HL-60 (cell line): ENCODE measurements around the gene TAF4.
"Not testable (repeated sequence)": the region's sequence is repeated elsewhere in the genome, so short reads cannot be mapped to it uniquely, and the experiment has no call there.

Source experiments
- DNase-seq, 2 experiments: peaks; one replicate each; pipeline ENCODE4 v3.0.0-alpha.2; 2010 to 2020; ENCODE audit warnings: low read depth in 1 of 2, low spot score in 1 of 2
- H3K27ac ChIP-seq: fragments of 250-450 bp; sonication (Bioruptor Pico); replicated peaks from 2 replicates; pipeline ENCODE4 v1.5.1; 2020; ENCODE audit warnings: mild to moderate bottlenecking, moderate library complexity
- H3K27me3 ChIP-seq: fragments of 250-450 bp; sonication (Bioruptor Pico); 2 replicates; pipeline ENCODE4 v1.5.1; 2021; ENCODE audit warnings: mild to moderate bottlenecking, moderate library complexity; ENCODE audit not compliant: insufficient read depth, poor library complexity, severe bottlenecking
- H3K4me3 ChIP-seq: replicated peaks from 2 replicates; pipeline ENCODE4 v1.5.1; 2011; ENCODE audit warnings: mild to moderate bottlenecking, control low read depth, low read length; ENCODE audit not compliant: insufficient read depth
- CTCF ChIP-seq: IDR thresholded peaks from one replicate; pipeline ENCODE4 v1.5.1; 2011; ENCODE audit warnings: low read length, control low read depth, inconsistent platforms; ENCODE audit not compliant: insufficient read depth
- GABPA ChIP-seq: IDR thresholded peaks from 2 replicates; pipeline ENCODE4 v1.6.1; 2012; ENCODE audit warnings: low read depth
- POLR2AphosphoS5 ChIP-seq: IDR thresholded peaks from 2 replicates; pipeline ENCODE4 v1.6.1; 2012; ENCODE audit warnings: low read depth
- REST ChIP-seq: IDR thresholded peaks from 2 replicates; pipeline ENCODE4 v1.6.1; 2012; ENCODE audit warnings: low read depth; ENCODE audit not compliant: insufficient replicate concordance
- SPI1 ChIP-seq: IDR thresholded peaks from 2 replicates; pipeline ENCODE4 v1.6.1; 2012; ENCODE audit warnings: low read depth, mild to moderate bottlenecking, borderline replicate concordance

Gene TAF4

DNA sequence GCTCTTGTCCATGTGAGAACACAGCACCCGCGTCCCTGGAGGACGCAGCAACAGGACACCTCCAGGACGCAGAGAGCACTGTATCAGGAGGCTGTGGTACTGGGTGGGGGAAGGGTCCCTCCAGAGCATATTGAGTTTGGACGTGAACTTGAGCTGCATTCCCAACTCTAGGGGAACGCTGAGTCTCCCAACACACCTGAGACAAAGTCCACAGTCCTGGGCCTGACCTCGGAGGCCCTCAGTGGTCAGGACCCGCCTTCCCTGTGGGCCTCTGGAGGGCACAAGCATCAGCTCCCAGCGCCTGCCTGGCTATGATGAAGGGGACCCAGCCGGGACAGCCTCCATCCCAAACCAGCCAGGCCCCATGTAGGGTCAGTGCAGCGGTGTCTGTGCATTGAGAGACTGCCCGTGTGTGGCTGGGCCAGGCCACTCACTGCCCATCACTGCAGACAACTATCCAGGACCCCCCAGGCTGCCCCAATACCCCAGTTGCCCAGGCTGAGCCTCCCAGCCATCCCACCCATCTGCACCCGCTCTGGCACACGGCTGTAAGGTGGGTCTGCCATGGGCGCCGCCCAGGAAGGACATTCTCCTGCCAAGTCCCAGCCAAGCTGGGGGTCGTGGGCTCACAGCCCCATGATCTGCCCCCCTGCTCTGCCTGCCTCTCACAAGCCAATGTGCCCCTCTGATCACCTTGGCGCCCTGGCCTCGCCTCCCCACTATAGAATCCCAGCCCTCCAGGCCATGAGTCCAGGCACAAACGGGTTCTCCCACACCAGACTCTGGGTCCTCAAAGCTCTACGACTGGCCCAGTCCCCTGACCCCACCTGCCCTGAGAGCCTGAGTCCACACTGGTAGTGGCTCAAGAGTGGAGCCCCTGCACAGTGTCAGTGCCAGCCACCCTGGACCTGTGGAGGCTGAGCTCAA is 115.7 kb downstream of the TAF4 start:
- TF ChIP-seq POLR2AphosphoS5 = no peak
- TF ChIP-seq GABPA = no peak
- no peak for TF ChIP-seq CTCF
- TF ChIP-seq REST = no peak
- TF ChIP-seq SPI1 = no peak
- no peak for DNase-seq
- no peaks in the 10 kb centered on the region for H3K27me3 ChIP-seq
- no peak overlapping the region for H3K4me3 ChIP-seq
- H3K27ac ChIP-seq = no peak overlapping the region

GRCh38 chr20:61949363-61949713 is 116.3 kb downstream of the TAF4 start:
- Histone ChIP-seq H3K27me3 (no peaks in the 10 kb centered on the region), H3K4me3 (no peak overlapping the region), H3K27ac (no peak overlapping the region)
- DNase-seq = no peak
- TF ChIP-seq POLR2AphosphoS5 (no peak), GABPA (no peak), CTCF (no peak), SPI1 (no peak), REST (no peak)

DNA sequence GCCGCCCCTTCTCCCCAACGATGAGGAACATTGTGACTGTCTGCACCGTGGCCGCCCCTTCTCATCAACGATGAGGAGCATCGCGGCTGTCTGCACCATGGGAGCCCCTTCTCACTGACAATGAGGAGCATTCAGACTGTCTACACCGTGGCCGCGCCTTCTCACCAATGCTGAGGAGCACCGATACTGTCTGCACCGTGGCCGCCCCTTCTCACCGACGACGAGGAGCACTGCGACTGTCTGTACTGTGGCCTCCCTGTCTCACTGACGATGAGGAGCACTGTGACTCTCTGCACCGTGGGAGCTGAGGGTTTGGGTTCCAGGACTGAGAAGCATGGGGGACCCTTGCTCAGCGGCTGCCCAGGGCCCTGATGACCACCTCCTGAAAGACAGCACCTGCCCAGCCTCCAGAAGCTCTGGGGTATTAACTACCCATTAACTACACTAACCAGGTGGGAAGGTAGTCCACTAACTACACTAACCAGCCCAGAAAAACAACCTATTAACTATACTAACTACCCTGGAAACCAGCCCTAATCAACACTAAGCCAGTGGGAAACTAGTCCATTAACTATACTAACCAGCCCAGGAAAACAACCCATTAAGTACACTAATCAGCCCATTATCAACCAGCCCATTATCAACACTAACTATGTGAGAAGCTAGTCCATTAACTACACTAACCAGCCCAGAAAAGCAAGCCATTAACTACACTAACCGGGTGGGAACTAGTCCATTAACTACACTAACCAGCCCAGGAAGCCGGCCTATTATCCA is 116.9 kb downstream of the TAF4 start:
- no peak for TF ChIP-seq POLR2AphosphoS5
- TF ChIP-seq GABPA = no peak
- no peak for TF ChIP-seq REST
- TF ChIP-seq CTCF = no peak
- TF ChIP-seq SPI1 = no peak
- Histone ChIP-seq H3K4me3 (no peak overlapping the region), H3K27me3 (no peaks in the 10 kb centered on the region), H3K27ac (no peak overlapping the region)
- no peak for DNase-seq

- DNase-seq, H3K27me3 ChIP-seq, H3K4me3 ChIP-seq, H3K27ac ChIP-seq: not testable (repeated sequence)
Observed at GRCh38 chr20:61948056-61948455, 117.6 kb downstream of the TAF4 start.

DNA sequence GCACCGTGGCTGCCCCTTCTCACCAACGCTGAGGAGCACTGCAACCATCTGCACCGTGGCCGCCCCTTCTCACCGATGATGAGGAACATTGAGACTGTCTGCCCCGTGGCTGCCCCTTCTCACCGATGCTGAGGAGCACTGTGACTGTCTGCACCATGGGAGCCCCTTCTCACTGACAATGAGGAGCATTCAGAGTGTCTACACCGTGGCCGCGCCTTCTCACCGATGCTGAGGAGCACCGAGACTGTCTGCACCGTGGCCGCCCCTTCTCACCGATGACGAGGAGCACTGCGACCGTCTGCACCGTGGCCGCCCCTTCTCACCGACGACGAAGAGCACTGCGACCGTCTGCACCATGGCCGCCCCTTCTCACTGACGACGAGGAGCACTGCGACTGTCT is 120.2 kb downstream of the TAF4 start:
- H3K4me3 ChIP-seq, DNase-seq, H3K27ac ChIP-seq, H3K27me3 ChIP-seq: not testable (repeated sequence)
